Measurements from ENCODE around the gene ASCC1.

DNA sequence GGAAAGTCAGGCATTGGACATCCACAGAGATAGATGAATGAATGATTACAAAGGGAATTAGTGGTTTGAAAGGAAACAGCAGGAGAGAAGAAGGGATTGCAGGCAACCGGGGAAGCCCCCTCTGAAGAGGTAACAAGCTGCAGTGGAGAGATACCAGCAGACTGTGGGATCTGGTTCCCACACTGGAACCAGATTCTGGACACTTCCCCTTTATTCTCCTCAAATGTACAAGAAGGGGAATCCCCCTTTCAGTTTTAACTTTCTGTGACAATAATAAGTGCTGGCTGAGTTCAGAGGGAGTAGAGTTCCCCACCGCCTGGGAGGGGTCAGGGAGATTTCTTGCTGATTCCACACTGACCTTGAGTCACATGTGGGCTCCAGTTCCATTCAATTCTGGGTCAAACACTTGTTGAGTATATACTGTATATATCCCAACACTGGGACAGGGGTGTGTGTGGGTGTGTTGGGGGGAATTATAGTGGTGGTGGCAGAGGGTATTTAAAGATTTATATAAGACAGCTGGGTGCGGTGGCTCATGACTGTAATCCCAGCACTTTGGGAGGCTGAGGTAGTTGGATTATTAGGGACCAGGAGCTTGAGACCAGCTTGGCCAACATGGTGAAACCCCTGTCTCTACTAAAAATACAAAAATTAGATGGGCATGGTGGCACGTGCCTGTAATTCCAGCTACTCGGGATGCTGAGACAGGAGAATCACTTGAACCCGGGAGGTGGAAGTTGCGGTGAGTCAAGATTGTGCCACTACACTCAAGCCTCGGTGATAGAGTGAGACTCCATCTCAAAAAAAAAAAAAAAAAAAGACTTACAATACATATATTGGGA is 41.2 kb upstream of the ASCC1 start:
- TF ChIP-seq EZH2 (conservative IDR thresholded peaks at IDR 0.05; ENCODE audit: low read depth, low read length) (no peak), ZNF431 (CRISPR knock-in tag; IDR thresholded peaks at IDR 0.05; ENCODE audit: borderline replicate concordance, low read depth) (no peak), MZF1 (CRISPR knock-in tag; IDR thresholded peaks at IDR 0.05; ENCODE audit: borderline replicate concordance) (no peak), RXRB (CRISPR knock-in tag; IDR thresholded peaks at IDR 0.05; ENCODE audit: borderline replicate concordance) (no peak), ARNTL (CRISPR knock-in tag; IDR thresholded peaks at IDR 0.05) (no peak), HIVEP1 (CRISPR knock-in tag; IDR thresholded peaks at IDR 0.05) (no peak), ZNF776 (CRISPR knock-in tag; IDR thresholded peaks at IDR 0.05) (no peak), RFX5 (IDR thresholded peaks at IDR 0.05; ENCODE audit: low read depth, low read length) (no peak), MXI1 (IDR thresholded peaks at IDR 0.05; ENCODE audit: borderline replicate concordance, low read depth, low read length) (no peak)
- TF ChIP-seq, protein P1, sequence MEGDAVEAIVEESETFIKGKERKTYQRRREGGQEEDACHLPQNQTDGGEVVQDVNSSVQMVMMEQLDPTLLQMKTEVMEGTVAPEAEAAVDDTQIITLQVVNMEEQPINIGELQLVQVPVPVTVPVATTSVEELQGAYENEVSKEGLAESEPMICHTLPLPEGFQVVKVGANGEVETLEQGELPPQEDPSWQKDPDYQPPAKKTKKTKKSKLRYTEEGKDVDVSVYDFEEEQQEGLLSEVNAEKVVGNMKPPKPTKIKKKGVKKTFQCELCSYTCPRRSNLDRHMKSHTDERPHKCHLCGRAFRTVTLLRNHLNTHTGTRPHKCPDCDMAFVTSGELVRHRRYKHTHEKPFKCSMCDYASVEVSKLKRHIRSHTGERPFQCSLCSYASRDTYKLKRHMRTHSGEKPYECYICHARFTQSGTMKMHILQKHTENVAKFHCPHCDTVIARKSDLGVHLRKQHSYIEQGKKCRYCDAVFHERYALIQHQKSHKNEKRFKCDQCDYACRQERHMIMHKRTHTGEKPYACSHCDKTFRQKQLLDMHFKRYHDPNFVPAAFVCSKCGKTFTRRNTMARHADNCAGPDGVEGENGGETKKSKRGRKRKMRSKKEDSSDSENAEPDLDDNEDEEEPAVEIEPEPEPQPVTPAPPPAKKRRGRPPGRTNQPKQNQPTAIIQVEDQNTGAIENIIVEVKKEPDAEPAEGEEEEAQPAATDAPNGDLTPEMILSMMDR (CRISPR knock-in tag; IDR thresholded peaks at IDR 0.05), result no peak
- TF ChIP-seq, protein P2, sequence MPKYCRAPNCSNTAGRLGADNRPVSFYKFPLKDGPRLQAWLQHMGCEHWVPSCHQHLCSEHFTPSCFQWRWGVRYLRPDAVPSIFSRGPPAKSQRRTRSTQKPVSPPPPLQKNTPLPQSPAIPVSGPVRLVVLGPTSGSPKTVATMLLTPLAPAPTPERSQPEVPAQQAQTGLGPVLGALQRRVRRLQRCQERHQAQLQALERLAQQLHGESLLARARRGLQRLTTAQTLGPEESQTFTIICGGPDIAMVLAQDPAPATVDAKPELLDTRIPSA (CRISPR knock-in tag; IDR thresholded peaks at IDR 0.05; ENCODE audit: borderline replicate concordance), result no peak
- TF ChIP-seq, protein P3, sequence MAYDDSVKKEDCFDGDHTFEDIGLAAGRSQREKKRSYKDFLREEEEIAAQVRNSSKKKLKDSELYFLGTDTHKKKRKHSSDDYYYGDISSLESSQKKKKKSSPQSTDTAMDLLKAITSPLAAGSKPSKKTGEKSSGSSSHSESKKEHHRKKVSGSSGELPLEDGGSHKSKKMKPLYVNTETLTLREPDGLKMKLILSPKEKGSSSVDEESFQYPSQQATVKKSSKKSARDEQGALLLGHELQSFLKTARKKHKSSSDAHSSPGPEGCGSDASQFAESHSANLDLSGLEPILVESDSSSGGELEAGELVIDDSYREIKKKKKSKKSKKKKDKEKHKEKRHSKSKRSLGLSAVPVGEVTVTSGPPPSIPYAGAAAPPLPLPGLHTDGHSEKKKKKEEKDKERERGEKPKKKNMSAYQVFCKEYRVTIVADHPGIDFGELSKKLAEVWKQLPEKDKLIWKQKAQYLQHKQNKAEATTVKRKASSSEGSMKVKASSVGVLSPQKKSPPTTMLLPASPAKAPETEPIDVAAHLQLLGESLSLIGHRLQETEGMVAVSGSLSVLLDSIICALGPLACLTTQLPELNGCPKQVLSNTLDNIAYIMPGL (CRISPR knock-in tag; IDR thresholded peaks at IDR 0.05; ENCODE audit: borderline replicate concordance in 1 of 2, low read depth in 1 of 2), result no peak

Measured in HepG2 (cell line).